Measurements from ENCODE around the gene TTLL10.

TTLL10 gene

GRCh38 chr1:1196431-1197187 lies 22.9 kb downstream of the TTLL10 start:
- no peak overlapping the region for H3K27ac ChIP-seq (ENCODE audit: low read depth, low read length, severe bottlenecking)
- H3K4me1 ChIP-seq (ENCODE audit: control insufficient read depth, insufficient read depth, low read length, poor library complexity, severe bottlenecking): no peaks in the 10 kb centered on the region
- H3K4me3 ChIP-seq (ENCODE audit: extremely low read depth, insufficient read depth, low read length, poor library complexity, severe bottlenecking): no peak overlapping the region
- no peaks in the 10 kb centered on the region for H3K36me3 ChIP-seq (ENCODE audit: control insufficient read depth, insufficient read depth, low read length)
- peaks cover 5% of the 10 kb centered on the region for H3K9me3 ChIP-seq (ENCODE audit: control insufficient read depth, low read length)
- 84 to 88% methylated on average over 11 to 13 of the region's 13 CpGs for WGBS, 2 experiments (ENCODE audit: insufficient coverage in 2 of 2)

GRCh38 chr1:1197188-1197500 lies 23.5 kb downstream of the TTLL10 start:
- Histone ChIP-seq H3K4me3 (ENCODE audit: extremely low read depth, insufficient read depth, low read length, poor library complexity, severe bottlenecking) (no peak overlapping the region), H3K9me3 (ENCODE audit: control insufficient read depth, low read length) (no peaks in the 10 kb centered on the region), H3K36me3 (ENCODE audit: control insufficient read depth, insufficient read depth, low read length) (no peaks in the 10 kb centered on the region), H3K27ac (ENCODE audit: low read depth, low read length, severe bottlenecking) (no peak overlapping the region), H3K4me1 (ENCODE audit: control insufficient read depth, insufficient read depth, low read length, poor library complexity, severe bottlenecking) (no peaks in the 10 kb centered on the region)
- WGBS, 2 experiments (ENCODE audit: insufficient coverage in 2 of 2): 90% methylated on average over 6 of the region's 8 CpGs; no CpG with 5 or more reads in 1 of the 2 experiments

- Histone ChIP-seq H3K27ac (ENCODE audit: low read depth, low read length, severe bottlenecking) (no peak overlapping the region), H3K4me3 (ENCODE audit: extremely low read depth, insufficient read depth, low read length, poor library complexity, severe bottlenecking) (no peak overlapping the region), H3K4me1 (ENCODE audit: control insufficient read depth, insufficient read depth, low read length, poor library complexity, severe bottlenecking) (no peaks in the 10 kb centered on the region), H3K36me3 (ENCODE audit: control insufficient read depth, insufficient read depth, low read length) (no peaks in the 10 kb centered on the region), H3K9me3 (ENCODE audit: control insufficient read depth, low read length) (no peaks in the 10 kb centered on the region)
- 95 to 96% methylated on average over 42 to 44 of the region's 48 CpGs for WGBS, 2 experiments (ENCODE audit: insufficient coverage in 2 of 2)
These were observed 24.1 kb downstream of the TTLL10 start for GRCh38 chr1:1197551-1198422.

- Histone ChIP-seq H3K4me1 (ENCODE audit: control insufficient read depth, insufficient read depth, low read length, poor library complexity, severe bottlenecking) (no peaks in the 10 kb centered on the region), H3K36me3 (ENCODE audit: control insufficient read depth, insufficient read depth, low read length) (no peaks in the 10 kb centered on the region), H3K9me3 (ENCODE audit: control insufficient read depth, low read length) (no peaks in the 10 kb centered on the region), H3K27ac (ENCODE audit: low read depth, low read length, severe bottlenecking) (no peak overlapping the region), H3K4me3 (ENCODE audit: extremely low read depth, insufficient read depth, low read length, poor library complexity, severe bottlenecking) (no peak overlapping the region)
- 86 to 90% methylated on average over 15 to 16 of the region's 23 CpGs for WGBS, 2 experiments (ENCODE audit: insufficient coverage in 2 of 2)
These were observed 24.9 kb downstream of the TTLL10 start for GRCh38 chr1:1198423-1199140.

GRCh38 chr1:1199141-1199960 lies 25.7 kb downstream of the TTLL10 start:
- no peak overlapping the region for H3K27ac ChIP-seq (ENCODE audit: low read depth, low read length, severe bottlenecking)
- WGBS, 2 experiments (ENCODE audit: insufficient coverage in 2 of 2): 91 to 93% methylated on average over 22 of the region's 22 CpGs
- no peaks in the 10 kb centered on the region for H3K9me3 ChIP-seq (ENCODE audit: control insufficient read depth, low read length)
- no peaks in the 10 kb centered on the region for H3K36me3 ChIP-seq (ENCODE audit: control insufficient read depth, insufficient read depth, low read length)
- no peaks in the 10 kb centered on the region for H3K4me1 ChIP-seq (ENCODE audit: control insufficient read depth, insufficient read depth, low read length, poor library complexity, severe bottlenecking)
- no peak overlapping the region for H3K4me3 ChIP-seq (ENCODE audit: extremely low read depth, insufficient read depth, low read length, poor library complexity, severe bottlenecking)

- H3K4me3 ChIP-seq (ENCODE audit: extremely low read depth, insufficient read depth, low read length, poor library complexity, severe bottlenecking): peak overlapping the region; percentile 40
- no peaks in the 10 kb centered on the region for H3K4me1 ChIP-seq (ENCODE audit: control insufficient read depth, insufficient read depth, low read length, poor library complexity, severe bottlenecking)
- no peaks in the 10 kb centered on the region for H3K9me3 ChIP-seq (ENCODE audit: control insufficient read depth, low read length)
- WGBS, 2 experiments (ENCODE audit: insufficient coverage in 2 of 2): 83 to 88% methylated on average over 27 to 28 of the region's 31 CpGs
- no peak overlapping the region for H3K27ac ChIP-seq (ENCODE audit: low read depth, low read length, severe bottlenecking)
- no peaks in the 10 kb centered on the region for H3K36me3 ChIP-seq (ENCODE audit: control insufficient read depth, insufficient read depth, low read length)
These were observed 26.5 kb downstream of the TTLL10 start for GRCh38 chr1:1199961-1200875.

- H3K27ac ChIP-seq (ENCODE audit: low read depth, low read length, severe bottlenecking): no peak overlapping the region
- H3K4me3 ChIP-seq (ENCODE audit: extremely low read depth, insufficient read depth, low read length, poor library complexity, severe bottlenecking): peak overlapping the region; percentile 40
- 3% methylated on average over 56 to 75 of the region's 109 CpGs for WGBS, 2 experiments (ENCODE audit: insufficient coverage in 2 of 2)
- no peaks in the 10 kb centered on the region for H3K9me3 ChIP-seq (ENCODE audit: control insufficient read depth, low read length)
- H3K36me3 ChIP-seq (ENCODE audit: control insufficient read depth, insufficient read depth, low read length): no peaks in the 10 kb centered on the region
- no peaks in the 10 kb centered on the region for H3K4me1 ChIP-seq (ENCODE audit: control insufficient read depth, insufficient read depth, low read length, poor library complexity, severe bottlenecking)
These were observed 27.5 kb downstream of the TTLL10 start for GRCh38 chr1:1200876-1201810.

- no peaks in the 10 kb centered on the region for H3K9me3 ChIP-seq (ENCODE audit: control insufficient read depth, low read length)
- no peaks in the 10 kb centered on the region for H3K4me1 ChIP-seq (ENCODE audit: control insufficient read depth, insufficient read depth, low read length, poor library complexity, severe bottlenecking)
- 78 to 85% methylated on average over 20 to 24 of the region's 27 CpGs for WGBS, 2 experiments (ENCODE audit: insufficient coverage in 2 of 2)
- H3K4me3 ChIP-seq (ENCODE audit: extremely low read depth, insufficient read depth, low read length, poor library complexity, severe bottlenecking): no peak overlapping the region
- H3K36me3 ChIP-seq (ENCODE audit: control insufficient read depth, insufficient read depth, low read length): no peaks in the 10 kb centered on the region
- no peak overlapping the region for H3K27ac ChIP-seq (ENCODE audit: low read depth, low read length, severe bottlenecking)
These were observed 29.3 kb downstream of the TTLL10 start for GRCh38 chr1:1202831-1203560.

Measured in mesodermal cell (in vitro differentiated cells).